ENCODE measurements around the gene GARIN5A. TPM values are rescaled to one million over a fixed set of nuclear protein-coding genes. Genes with fewer than 3 reads are reported as not detected.

The GARIN5A gene
- total RNA-seq, 2 donors from 2014 or later: 5.9 to 16.8 TPM

- H3K36me3 ChIP-seq: no peaks in the 10 kb centered on the region
- no peaks in the 10 kb centered on the region for H3K27me3 ChIP-seq (replicated peaks; ENCODE audit: insufficient read depth)
- 92% methylated on average over 7 of the region's 7 CpGs for WGBS
- no peaks in the 10 kb centered on the region for H3K4me1 ChIP-seq (replicated peaks)
- intact Hi-C loops (cut with DNase I): no loop called here
- no peak for DNase-seq (ENCODE audit: low spot score)
- no peak overlapping the region for H3K27ac ChIP-seq
- H3K9me3 ChIP-seq: no peaks in the 10 kb centered on the region
- H3K4me3 ChIP-seq: no peak overlapping the region
- no peak for TF ChIP-seq CTCF (IDR thresholded peaks at IDR 0.05)
- no peak for TF ChIP-seq POLR2A (IDR thresholded peaks at IDR 0.05)
- no peak for TF ChIP-seq POLR2AphosphoS5 (IDR thresholded peaks at IDR 0.05)
These were observed 47.7 kb downstream of the GARIN5A start for GRCh38 chr19:50428772-50429463.

GRCh38 chr19:50427997-50428425, 48.6 kb downstream of the GARIN5A start:
- Histone ChIP-seq H3K4me3 (peak overlapping the region; percentile 13 to 22), H3K36me3 (no peaks in the 10 kb centered on the region), H3K9me3 (no peaks in the 10 kb centered on the region), H3K27me3 (replicated peaks; ENCODE audit: insufficient read depth) (no peaks in the 10 kb centered on the region), H3K27ac (no peak overlapping the region), H3K4me1 (replicated peaks) (no peaks in the 10 kb centered on the region)
- no peak for TF ChIP-seq CTCF (IDR thresholded peaks at IDR 0.05)
- TF ChIP-seq POLR2AphosphoS5 (IDR thresholded peaks at IDR 0.05): peak; percentile 50
- peak; percentile 67 for TF ChIP-seq POLR2A (IDR thresholded peaks at IDR 0.05)
- WGBS: 12% methylated on average over 19 of the region's 38 CpGs
- intact Hi-C loops (cut with DNase I): no loop called here
- DNase-seq (ENCODE audit: low spot score): peak; percentile 74

- H3K9me3 ChIP-seq: no peaks in the 10 kb centered on the region
- H3K36me3 ChIP-seq: no peaks in the 10 kb centered on the region
- no peak for DNase-seq (ENCODE audit: low spot score)
- TF ChIP-seq POLR2AphosphoS5 (IDR thresholded peaks at IDR 0.05): no peak
- H3K27me3 ChIP-seq (replicated peaks; ENCODE audit: insufficient read depth): no peaks in the 10 kb centered on the region
- H3K4me3 ChIP-seq: peak overlapping the region; percentile 13 to 22
- WGBS: 80% methylated on average over 26 of the region's 26 CpGs
- intact Hi-C loops (cut with DNase I): no loop called here
- no peaks in the 10 kb centered on the region for H3K4me1 ChIP-seq (replicated peaks)
- no peak overlapping the region for H3K27ac ChIP-seq
These were observed 49.2 kb downstream of the GARIN5A start for GRCh38 chr19:50427318-50427925.

GRCh38 chr19:50425581-50425980, 51.1 kb downstream of the GARIN5A start:
- Histone ChIP-seq H3K4me3 (no peak overlapping the region), H3K4me1 (replicated peaks) (no peaks in the 10 kb centered on the region), H3K36me3 (no peaks in the 10 kb centered on the region), H3K27me3 (replicated peaks; ENCODE audit: insufficient read depth) (no peaks in the 10 kb centered on the region), H3K27ac (no peak overlapping the region), H3K9me3 (no peaks in the 10 kb centered on the region)
- TF ChIP-seq POLR2AphosphoS5 (IDR thresholded peaks at IDR 0.05) (no peak), CTCF (IDR thresholded peaks at IDR 0.05) (no peak), POLR2A (IDR thresholded peaks at IDR 0.05) (no peak)
- WGBS: 77% methylated on average over 7 of the region's 7 CpGs
- DNase-seq (ENCODE audit: low spot score): no peak
- intact Hi-C loops (cut with DNase I): no loop called here

- peaks cover 3% of the 10 kb centered on the region for H3K27me3 ChIP-seq (replicated peaks; ENCODE audit: insufficient read depth)
- H3K9me3 ChIP-seq: no peaks in the 10 kb centered on the region
- intact Hi-C loops (cut with DNase I): no loop called here
- no peaks in the 10 kb centered on the region for H3K4me1 ChIP-seq (replicated peaks)
- no peaks in the 10 kb centered on the region for H3K36me3 ChIP-seq
- H3K27ac ChIP-seq: no peak overlapping the region
- H3K4me3 ChIP-seq: no peak overlapping the region
- WGBS: 77% methylated on average over 22 of the region's 22 CpGs
- TF ChIP-seq POLR2AphosphoS5 (IDR thresholded peaks at IDR 0.05) (no peak), POLR2A (IDR thresholded peaks at IDR 0.05) (no peak), CTCF (IDR thresholded peaks at IDR 0.05) (no peak)
- DNase-seq (ENCODE audit: low spot score): no peak
These were observed 53.2 kb downstream of the GARIN5A start for GRCh38 chr19:50423279-50424113.
